HEK293 (cell line): ENCODE measurements around the gene GABRD.

Source experiments
- CTCF ChIA-PET: fragments of 350-600 bp; formaldehyde crosslinking; extraction: SDS; loops from one replicate; lab custom pipeline; 2021; ENCODE audit warnings: antibody characterized with exemption; lab: Yijun Ruan, JAX
- POLR2A ChIA-PET: fragments of 300-600 bp; formaldehyde crosslinking; extraction: SDS; loops from one replicate; lab custom pipeline; 2020; ENCODE audit warnings: antibody characterized with exemption, inconsistent platforms; lab: Yijun Ruan, JAX
- H3K27ac ChIP-seq: fragments of 200-500 bp; sonication (Bioruptor generic); 2 replicates; pipeline ENCODE4 v1.5.1; 2014; ENCODE audit warnings: low read depth, low read length, control low read depth, inconsistent platforms; ENCODE audit errors: extremely low read depth
- H3K36me3 ChIP-seq, 2 experiments: fragments of 200-500 bp in 1 of 2; sonication (Bioruptor generic) in 1 of 2; 1 replicate in 1 of 2; 2 replicates in 1 of 2; pipeline ENCODE4 v1.5.1; 2014 to 2017; ENCODE audit warnings: inconsistent platforms in 2 of 2, low read length in 2 of 2; ENCODE audit not compliant: control insufficient read depth in 2 of 2, insufficient read depth in 1 of 2
- H3K4me1 ChIP-seq: fragments of 200-500 bp; sonication (Bioruptor generic); 2 replicates; pipeline ENCODE4 v1.5.1; 2014; ENCODE audit warnings: mild to moderate bottlenecking, low read length, inconsistent platforms; ENCODE audit not compliant: control insufficient read depth, insufficient read depth
- H3K4me3 ChIP-seq: 2 replicates; pipeline ENCODE4 v1.5.1; 2011; ENCODE audit warnings: low read depth, mild to moderate bottlenecking, control low read depth, low read length, moderate library complexity
- H3K9me3 ChIP-seq: fragments of 200-500 bp; sonication (Bioruptor generic); 2 replicates; pipeline ENCODE4 v1.5.1; 2014; ENCODE audit warnings: low read depth, low read length, inconsistent platforms; ENCODE audit not compliant: control insufficient read depth, insufficient read depth
- CTCF ChIP-seq: fragments of 450-650 bp; formaldehyde crosslinking; IDR thresholded peaks from 2 replicates; pipeline ENCODE4 v1.5.1; 2016; ENCODE audit warnings: missing biosample characterization, missing genetic modification characterization
- GLIS1 ChIP-seq: fragments of 450-650 bp; formaldehyde crosslinking; IDR thresholded peaks from 2 replicates; pipeline ENCODE4 v1.5.1; 2016; ENCODE audit warnings: missing biosample characterization, missing genetic modification characterization
- GLIS2 ChIP-seq: fragments of 450-650 bp; formaldehyde crosslinking; IDR thresholded peaks from 2 replicates; pipeline ENCODE4 v1.5.1; 2016; ENCODE audit warnings: missing biosample characterization, missing genetic modification characterization
- IKZF3 ChIP-seq: fragments of 450-650 bp; IDR thresholded peaks from 2 replicates; pipeline ENCODE4 v1.5.0; 2018; ENCODE audit warnings: missing biosample characterization, mild to moderate bottlenecking, missing genetic modification characterization, moderate library complexity
- KLF1 ChIP-seq: fragments of 450-650 bp; formaldehyde crosslinking; IDR thresholded peaks from 2 replicates; pipeline ENCODE4 v1.5.1; 2016; ENCODE audit warnings: missing biosample characterization, missing genetic modification characterization
- KLF8 ChIP-seq: fragments of 450-650 bp; formaldehyde crosslinking; IDR thresholded peaks from 2 replicates; pipeline ENCODE4 v1.5.1; 2016; ENCODE audit warnings: missing biosample characterization, missing genetic modification characterization
- PATZ1 ChIP-seq: fragments of 450-650 bp; formaldehyde crosslinking; IDR thresholded peaks from 2 replicates; pipeline ENCODE4 v1.5.1; 2016; ENCODE audit warnings: missing biosample characterization, missing genetic modification characterization
- PRDM10 ChIP-seq: fragments of 450-650 bp; formaldehyde crosslinking; IDR thresholded peaks from 2 replicates; pipeline ENCODE4 v1.5.1; 2016; ENCODE audit warnings: missing biosample characterization, missing genetic modification characterization
- SP2 ChIP-seq: fragments of 450-650 bp; formaldehyde crosslinking; IDR thresholded peaks from 2 replicates; pipeline ENCODE4 v1.5.1; 2016; ENCODE audit warnings: missing biosample characterization, missing genetic modification characterization
- SP3 ChIP-seq: fragments of 450-650 bp; formaldehyde crosslinking; IDR thresholded peaks from 2 replicates; pipeline ENCODE4 v1.5.1; 2016; ENCODE audit warnings: missing biosample characterization, missing genetic modification characterization
- SP7 ChIP-seq: fragments of 450-650 bp; formaldehyde crosslinking; IDR thresholded peaks from 2 replicates; pipeline ENCODE4 v1.5.1; 2016; ENCODE audit warnings: missing biosample characterization, missing genetic modification characterization
- ZBTB1 ChIP-seq: fragments of 450-650 bp; formaldehyde crosslinking; IDR thresholded peaks from 2 replicates; pipeline ENCODE4 v1.5.1; 2016; ENCODE audit warnings: missing biosample characterization, missing genetic modification characterization
- ZBTB17 ChIP-seq: fragments of 450-650 bp; formaldehyde crosslinking; IDR thresholded peaks from 2 replicates; pipeline ENCODE4 v1.5.1; 2016; ENCODE audit warnings: missing biosample characterization, missing genetic modification characterization
- ZBTB48 ChIP-seq: fragments of 450-650 bp; formaldehyde crosslinking; IDR thresholded peaks from 2 replicates; pipeline ENCODE4 v1.5.1; 2016; ENCODE audit warnings: missing biosample characterization, missing genetic modification characterization
- ZEB2 ChIP-seq: fragments of 450-650 bp; formaldehyde crosslinking; IDR thresholded peaks from 2 replicates; pipeline ENCODE4 v1.5.1; 2016; ENCODE audit warnings: missing biosample characterization, missing genetic modification characterization
- ZIC2 ChIP-seq: fragments of 450-650 bp; formaldehyde crosslinking; IDR thresholded peaks from 2 replicates; pipeline ENCODE4 v1.5.1; 2016; ENCODE audit warnings: missing biosample characterization, missing genetic modification characterization
- ZNF202 ChIP-seq: fragments of 450-650 bp; formaldehyde crosslinking; IDR thresholded peaks from 2 replicates; pipeline ENCODE4 v1.5.1; 2016; ENCODE audit warnings: missing biosample characterization, missing genetic modification characterization, borderline replicate concordance
- ZNF239 ChIP-seq: fragments of 450-650 bp; formaldehyde crosslinking; IDR thresholded peaks from 2 replicates; pipeline ENCODE4 v1.5.1; 2016; ENCODE audit warnings: missing biosample characterization, missing genetic modification characterization
- ZNF248 ChIP-seq: fragments of 450-650 bp; formaldehyde crosslinking; IDR thresholded peaks from 2 replicates; pipeline ENCODE4 v1.5.1; 2017; ENCODE audit warnings: missing biosample characterization, missing genetic modification characterization
- ZNF335 ChIP-seq: fragments of 450-650 bp; formaldehyde crosslinking; conservative IDR thresholded peaks from 2 replicates; pipeline ENCODE4 v1.5.1; 2016; ENCODE audit warnings: missing biosample characterization, missing genetic modification characterization
- ZNF394 ChIP-seq: fragments of 450-650 bp; formaldehyde crosslinking; IDR thresholded peaks from 2 replicates; pipeline ENCODE4 v1.5.1; 2016; ENCODE audit warnings: missing biosample characterization, missing genetic modification characterization, mild to moderate bottlenecking, moderate library complexity, borderline replicate concordance
- ZNF585B ChIP-seq: fragments of 450-650 bp; formaldehyde crosslinking; IDR thresholded peaks from 2 replicates; pipeline ENCODE4 v1.5.1; 2016; ENCODE audit warnings: missing biosample characterization, missing genetic modification characterization
- ZNF76 ChIP-seq: fragments of 450-650 bp; formaldehyde crosslinking; IDR thresholded peaks from 2 replicates; pipeline ENCODE4; 2016; ENCODE audit warnings: low read depth, missing biosample characterization, missing genetic modification characterization, borderline replicate concordance

GABRD gene

GRCh38 chr1:2046174-2046917, 27.2 kb downstream of the GABRD start:
- CTCF ChIA-PET, result interaction anchor here (0.6 to 5.4 kb wide), 34 partner anchors 9 to 1685 kb away, joined by 3 to 118 read pairs (median 4); no protein-coding TSS in a partner anchor
- no peak overlapping the region for H3K4me3 ChIP-seq

More at GRCh38 chr1:2046174-2046917, 27.2 kb downstream of the GABRD start:
- H3K9me3 ChIP-seq, result no peaks in the 10 kb centered on the region
- POLR2A ChIA-PET, result interaction anchor here (0.5 kb wide), 1 partner anchor 18 kb away, joined by 3 read pairs; no protein-coding TSS in a partner anchor
- TF ChIP-seq ZNF239 (tag by site-specific recombination) (no peak), ZNF248 (tag by site-specific recombination) (no peak), KLF1 (0 out of 2 replicates have a peak, but pooled peaks have one; percentile 28), SP3 (tag by site-specific recombination) (no peak), ZBTB48 (tag by site-specific recombination) (no peak), ZNF335 (tag by site-specific recombination) (peak; percentile 95), ZNF394 (tag by site-specific recombination) (peak; percentile 26; the same call in 1 of the 2 replicates), ZBTB17 (tag by site-specific recombination) (no peak), GLIS2 (tag by site-specific recombination) (peak; percentile 79), PRDM10 (tag by site-specific recombination) (no peak), CTCF (tag by site-specific recombination) (peak; percentile 79), IKZF3 (tag by site-specific recombination) (peak; percentile 69), SP2 (tag by site-specific recombination) (no peak), ZEB2 (tag by site-specific recombination) (peak; percentile 57), GLIS1 (peak; percentile 67), ZIC2 (tag by site-specific recombination) (peak; percentile 41), SP7 (tag by site-specific recombination) (0 out of 2 replicates have a peak, but pooled peaks have one; percentile 17), ZBTB1 (no peak), ZNF585B (tag by site-specific recombination) (no peak), KLF8 (tag by site-specific recombination) (0 out of 2 replicates have a peak, but pooled peaks have one; percentile 35), ZNF202 (tag by site-specific recombination) (no peak), ZNF76 (peak; percentile 29; the same call in 1 of the 2 replicates), PATZ1 (peak; percentile 68)
- TF ChIP-seq, all 188 proteins: peak for 13
- H3K36me3 ChIP-seq, result no peaks in the 10 kb centered on the region
- H3K4me1 ChIP-seq, result no peaks in the 10 kb centered on the region
- no peak overlapping the region for H3K27ac ChIP-seq
